Stomach (tissue), 9 donors: ENCODE data around the gene SOS1. TPM values are rescaled to one million over a fixed set of nuclear protein-coding genes. Genes with fewer than 3 reads are reported as not detected.
"Not testable (repeated sequence)": the region's sequence is repeated elsewhere in the genome, so short reads cannot be mapped to it uniquely, and the experiment has no call there.

Source experiments
- DNase-seq, 2 donors: peaks; one replicate each; pipeline versions ENCODE4 v3.0.0 to v3.0.0-alpha.2; 2013 to 2019
- H3K27ac ChIP-seq, 5 donors: fragments of 200-600 bp in 4 of 5; sonication (generic) in 4 of 5; one replicate each; pipeline ENCODE4 v1.5.1; 2013 to 2019; ENCODE audit warnings: mild to moderate bottlenecking in 1 of 5, moderate library complexity in 1 of 5
- H3K27me3 ChIP-seq, 3 donors: fragments of 200-600 bp; sonication (generic); one replicate each; pipeline ENCODE4 v1.5.1; 2017 to 2019; ENCODE audit warnings: mixed run types in 1 of 3
- H3K36me3 ChIP-seq, 4 donors: fragments of 200-600 bp; sonication (generic); 1 replicate in 3 of 4; 2 replicates in 1 of 4; pipeline ENCODE4 v1.5.1; 2016 to 2019
- H3K4me1 ChIP-seq, 4 donors: fragments of 200-600 bp; sonication (generic); one replicate each; pipeline ENCODE4 v1.5.1; 2016 to 2019
- H3K4me3 ChIP-seq, 4 donors: fragments of 200-600 bp; sonication (generic) in 3 of 4; one replicate each; pipeline ENCODE4 v1.5.1; 2016 to 2019; ENCODE audit warnings: mild to moderate bottlenecking in 1 of 4
- H3K9me3 ChIP-seq, 4 donors: fragments of 200-600 bp; sonication (generic); one replicate each; pipeline ENCODE4 v1.5.1; 2016 to 2019
- EP300 ChIP-seq: sonication (generic); formaldehyde crosslinking; IDR thresholded peaks from one replicate; pipeline ENCODE4 v1.6.1; 2017; ENCODE audit warnings: antibody characterized with exemption
- POLR2A ChIP-seq, 4 donors: fragments of 450-650 bp; IDR thresholded peaks; one replicate each; pipeline ENCODE4 v1.6.1; 2016; ENCODE audit warnings: antibody characterized with exemption in 4 of 4, control low read depth in 2 of 4, mild to moderate bottlenecking in 1 of 4, moderate library complexity in 1 of 4
- POLR2AphosphoS5 ChIP-seq, 3 donors: sonication (generic); formaldehyde crosslinking; IDR thresholded peaks; one replicate each; pipeline ENCODE4 v1.6.1; 2016; ENCODE audit warnings: antibody characterized with exemption in 3 of 3
- WGBS, 5 donors: extraction: QIAGEN DNeasy Blood & Tissue Kit in 3 of 5; methylation state at CpG; one replicate each; pipeline versions ENCODE4 v1.1.5 to v1.1.7; 2013 to 2018; 5-methylcytosine and 5-hydroxymethylcytosine counted together
- intact Hi-C: fragments of 100-400 bp; cut with DNase I; formaldehyde crosslinking; loops from one replicate; pipeline ENCODE4 v1.15.1; 2023; ENCODE audit warnings: low total_unique reads
- polyA plus RNA-seq, 3 donors: library from polyadenylated mRNA; stranded (reverse); fragments of 200-250 nt; gene quantifications; one replicate each; pipeline ENCODE4 v1.2.3, GENCODE V29; 2013
- total RNA-seq, 5 donors: library from RNA; depleted of rRNA; stranded (reverse); fragments of >200 nt; gene quantifications; one replicate each; pipeline versions ENCODE4 v1.1.0 to v1.2.3, GENCODE V29; 2014 to 2016
- TF ChIP-seq, protein P1 (sequence below), 7 experiments: fragments of 450-650 bp in 4 of 7; fragments of 200-600 bp in 3 of 7; sonication (generic) in 3 of 7; IDR thresholded peaks; one replicate each; pipeline ENCODE4 v1.5.1; 2016 to 2019; ENCODE audit warnings: antibody characterized with exemption in 7 of 7, control low read depth in 2 of 7, mild to moderate bottlenecking in 1 of 7
- donor health status: healthy with polysubstance abuse.
- donor health status: Bipolar disorder and iron deficiency.
- donor health status: healthy.

The SOS1 gene
- total and polyA plus RNA-seq, 8 donors: 4.5 to 46.4 (median 19.2) TPM

DNA sequence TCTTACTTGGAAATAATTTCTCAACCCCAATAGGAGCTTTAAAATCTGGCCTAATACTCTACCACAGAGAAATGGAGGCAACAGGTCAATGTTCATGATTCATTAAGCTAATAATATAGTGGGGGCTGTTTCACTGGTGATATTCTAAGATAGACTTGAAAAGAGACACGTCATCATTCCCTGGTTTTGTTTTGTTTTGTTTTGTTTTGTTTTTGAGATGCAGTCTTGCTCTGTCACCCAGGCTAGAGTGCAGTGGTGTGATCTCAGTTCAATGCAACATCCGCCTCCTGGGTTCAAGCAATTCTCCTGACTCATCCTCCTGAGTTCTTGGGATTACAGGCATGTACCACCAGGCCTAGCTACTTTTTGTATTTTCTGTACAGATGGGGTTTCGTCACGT, 37.5 kb upstream of the SOS1 start:
- TF ChIP-seq POLR2A (IDR thresholded peaks at IDR 0.05): no peak
- no peak for TF ChIP-seq EP300
- TF ChIP-seq, protein P1, sequence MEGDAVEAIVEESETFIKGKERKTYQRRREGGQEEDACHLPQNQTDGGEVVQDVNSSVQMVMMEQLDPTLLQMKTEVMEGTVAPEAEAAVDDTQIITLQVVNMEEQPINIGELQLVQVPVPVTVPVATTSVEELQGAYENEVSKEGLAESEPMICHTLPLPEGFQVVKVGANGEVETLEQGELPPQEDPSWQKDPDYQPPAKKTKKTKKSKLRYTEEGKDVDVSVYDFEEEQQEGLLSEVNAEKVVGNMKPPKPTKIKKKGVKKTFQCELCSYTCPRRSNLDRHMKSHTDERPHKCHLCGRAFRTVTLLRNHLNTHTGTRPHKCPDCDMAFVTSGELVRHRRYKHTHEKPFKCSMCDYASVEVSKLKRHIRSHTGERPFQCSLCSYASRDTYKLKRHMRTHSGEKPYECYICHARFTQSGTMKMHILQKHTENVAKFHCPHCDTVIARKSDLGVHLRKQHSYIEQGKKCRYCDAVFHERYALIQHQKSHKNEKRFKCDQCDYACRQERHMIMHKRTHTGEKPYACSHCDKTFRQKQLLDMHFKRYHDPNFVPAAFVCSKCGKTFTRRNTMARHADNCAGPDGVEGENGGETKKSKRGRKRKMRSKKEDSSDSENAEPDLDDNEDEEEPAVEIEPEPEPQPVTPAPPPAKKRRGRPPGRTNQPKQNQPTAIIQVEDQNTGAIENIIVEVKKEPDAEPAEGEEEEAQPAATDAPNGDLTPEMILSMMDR (IDR thresholded peaks at IDR 0.05): no peak
- TF ChIP-seq POLR2AphosphoS5 (IDR thresholded peaks at IDR 0.05): no peak
- H3K9me3 ChIP-seq: no peaks in the 10 kb centered on the region
- DNase-seq: no peak
- no peaks in the 10 kb centered on the region for H3K27me3 ChIP-seq
- intact Hi-C loops: no loop called here
- no peaks in the 10 kb centered on the region for H3K36me3 ChIP-seq
- H3K4me3 ChIP-seq: no peak overlapping the region
- WGBS, 5 donors: 87 to 94% (median 91%) methylated on average over 4 of the region's 4 CpGs
- no peak overlapping the region for H3K27ac ChIP-seq
- H3K4me1 ChIP-seq: peaks cover 0 to 26% (median 15%) of the 10 kb centered on the region in 4 donors

DNA sequence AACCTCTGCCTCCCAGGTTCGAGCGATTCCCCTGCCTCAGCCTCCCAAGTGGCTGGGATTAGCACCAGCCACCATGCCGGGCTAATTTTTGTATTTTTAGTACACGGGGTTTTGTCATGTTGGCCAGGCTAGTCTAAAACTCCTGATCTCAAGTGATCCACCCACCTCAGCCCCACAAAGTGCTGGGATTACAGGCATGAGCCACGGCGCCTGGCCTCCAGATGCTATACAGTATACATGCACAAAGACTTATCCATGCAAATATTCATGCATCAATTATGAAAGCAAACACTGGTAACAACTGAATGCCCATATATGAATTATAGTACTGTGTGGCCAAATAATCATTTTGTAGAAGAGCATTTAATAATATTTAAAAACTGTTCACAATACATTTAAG, 36.0 kb upstream of the SOS1 start:
- no peak overlapping the region for H3K27ac ChIP-seq

DNA sequence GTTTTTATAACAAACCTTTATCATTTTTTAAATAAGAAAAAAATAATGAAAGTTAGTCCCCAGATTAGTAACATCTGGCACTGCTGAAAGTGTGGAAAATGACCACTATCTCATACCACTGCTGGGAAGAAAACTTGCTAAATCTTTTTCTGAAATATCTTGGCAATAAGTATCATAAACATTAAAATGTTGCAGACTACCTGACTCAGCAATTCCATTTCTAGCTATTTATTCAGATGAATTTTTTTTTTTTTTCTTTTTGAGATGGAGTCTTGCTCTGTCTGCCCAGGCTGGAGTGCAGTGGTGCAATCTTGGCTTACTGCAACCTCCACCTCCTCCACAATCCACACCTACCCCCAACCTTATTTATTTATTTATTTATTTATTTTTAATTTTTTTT, 35.3 kb upstream of the SOS1 start:
- DNase-seq: peak in 1 of 2 donors; percentile 49
- H3K4me1 ChIP-seq: peaks cover 0 to 14% (median 7%) of the 10 kb centered on the region in 4 donors
- no peak overlapping the region for H3K4me3 ChIP-seq
- H3K9me3 ChIP-seq: no peaks in the 10 kb centered on the region
- intact Hi-C loops: no loop called here
- TF ChIP-seq POLR2A (IDR thresholded peaks at IDR 0.05) (no peak), EP300 (no peak), POLR2AphosphoS5 (IDR thresholded peaks at IDR 0.05) (no peak)
- TF ChIP-seq, protein P1 (IDR thresholded peaks at IDR 0.05): no peak
- no peaks in the 10 kb centered on the region for H3K36me3 ChIP-seq
- no peaks in the 10 kb centered on the region for H3K27me3 ChIP-seq
- H3K27ac ChIP-seq: no peak overlapping the region

More for the DNA sequence above, 36.0 kb upstream of the SOS1 start:
- no peaks in the 10 kb centered on the region for H3K27me3 ChIP-seq
- no peak overlapping the region for H3K4me3 ChIP-seq
- 82 to 95% (median 92%) methylated on average over 6 of the region's 6 CpGs for WGBS, 5 donors
- TF ChIP-seq, protein P1 (IDR thresholded peaks at IDR 0.05): no peak
- TF ChIP-seq POLR2A (IDR thresholded peaks at IDR 0.05): no peak
- no peak for TF ChIP-seq POLR2AphosphoS5 (IDR thresholded peaks at IDR 0.05)
- TF ChIP-seq EP300: no peak
- no peaks in the 10 kb centered on the region for H3K36me3 ChIP-seq
- no peaks in the 10 kb centered on the region for H3K9me3 ChIP-seq
- intact Hi-C loops: no loop called here
- peaks cover 0 to 20% (median 13%) of the 10 kb centered on the region in 4 donors for H3K4me1 ChIP-seq
- DNase-seq: no peak

DNA sequence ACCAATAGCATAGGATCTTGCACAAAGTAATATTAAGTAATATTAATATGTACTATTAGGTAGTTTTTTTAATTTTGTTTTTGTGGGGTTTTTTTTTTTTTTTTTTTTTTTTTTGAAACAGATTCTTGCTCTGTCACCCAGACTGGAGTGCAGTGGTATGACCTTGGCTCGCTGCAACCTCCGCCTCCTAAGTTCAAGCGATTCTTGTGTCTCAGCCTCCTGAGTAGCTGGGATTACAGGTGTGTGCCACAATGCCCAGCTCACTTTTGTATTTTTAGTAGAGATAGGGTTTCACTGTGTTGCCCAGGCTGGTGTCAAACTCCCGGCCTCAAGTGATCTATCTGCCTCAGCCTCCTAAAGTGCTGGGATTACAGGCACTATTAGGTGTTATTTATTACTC, 34.7 kb upstream of the SOS1 start:
- peaks cover 0 to 14% (median 2%) of the 10 kb centered on the region in 4 donors for H3K4me1 ChIP-seq
- H3K36me3 ChIP-seq, H3K27ac ChIP-seq, intact Hi-C loops, DNase-seq, H3K4me3 ChIP-seq, H3K9me3 ChIP-seq, H3K27me3 ChIP-seq: not testable (repeated sequence)
- 87 to 96% (median 96%) methylated on average over 4 of the region's 4 CpGs for WGBS, 5 donors

DNA sequence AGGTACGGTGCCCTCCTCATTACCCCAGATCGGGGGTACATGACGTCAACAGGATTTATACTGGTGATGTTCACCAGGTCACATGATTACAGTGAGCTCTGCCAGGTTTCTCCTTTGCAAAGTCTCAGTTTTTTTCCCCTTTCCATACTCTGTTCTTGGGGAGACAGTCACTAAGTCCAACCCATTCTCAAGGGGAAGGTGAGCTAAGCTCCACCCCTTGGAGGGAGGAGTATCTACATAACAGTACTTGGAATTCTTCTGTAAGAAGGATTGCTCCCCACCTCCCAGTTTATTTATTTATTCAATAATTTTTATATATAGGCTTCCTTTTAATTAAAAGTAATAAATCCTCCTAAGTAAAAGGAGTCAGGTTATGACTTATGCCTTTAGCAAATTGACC, 34.1 kb upstream of the SOS1 start:
- no peaks in the 10 kb centered on the region for H3K27me3 ChIP-seq
- peaks cover 0 to 11% (median 0%) of the 10 kb centered on the region in 4 donors for H3K4me1 ChIP-seq
- no peaks in the 10 kb centered on the region for H3K9me3 ChIP-seq
- 74 to 89% (median 85%) methylated on average over 3 of the region's 3 CpGs for WGBS, 5 donors
- intact Hi-C loops: no loop called here
- no peak overlapping the region for H3K4me3 ChIP-seq
- TF ChIP-seq EP300 (no peak), POLR2A (IDR thresholded peaks at IDR 0.05) (no peak), POLR2AphosphoS5 (IDR thresholded peaks at IDR 0.05) (no peak)
- TF ChIP-seq, protein P1 (IDR thresholded peaks at IDR 0.05): no peak
- DNase-seq: no peak
- H3K27ac ChIP-seq: no peak overlapping the region
- H3K36me3 ChIP-seq: no peaks in the 10 kb centered on the region
